Stimulated activated CD4-positive, alpha-beta T cell treated with anti-CD3 and anti-CD28 coated beads, TNF-alpha, amount 100 ng/mL, for 24 hours (primary cell): Measurements from ENCODE around the gene FCRL6.

Experiments used
- DNase-seq, 3 experiments: peaks; one replicate each; pipeline ENCODE4 v3.0.0-alpha.2; 2020; ENCODE audit warnings: low read depth in 3 of 3

Gene FCRL6, protein sequence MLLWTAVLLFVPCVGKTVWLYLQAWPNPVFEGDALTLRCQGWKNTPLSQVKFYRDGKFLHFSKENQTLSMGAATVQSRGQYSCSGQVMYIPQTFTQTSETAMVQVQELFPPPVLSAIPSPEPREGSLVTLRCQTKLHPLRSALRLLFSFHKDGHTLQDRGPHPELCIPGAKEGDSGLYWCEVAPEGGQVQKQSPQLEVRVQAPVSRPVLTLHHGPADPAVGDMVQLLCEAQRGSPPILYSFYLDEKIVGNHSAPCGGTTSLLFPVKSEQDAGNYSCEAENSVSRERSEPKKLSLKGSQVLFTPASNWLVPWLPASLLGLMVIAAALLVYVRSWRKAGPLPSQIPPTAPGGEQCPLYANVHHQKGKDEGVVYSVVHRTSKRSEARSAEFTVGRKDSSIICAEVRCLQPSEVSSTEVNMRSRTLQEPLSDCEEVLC

DNA sequence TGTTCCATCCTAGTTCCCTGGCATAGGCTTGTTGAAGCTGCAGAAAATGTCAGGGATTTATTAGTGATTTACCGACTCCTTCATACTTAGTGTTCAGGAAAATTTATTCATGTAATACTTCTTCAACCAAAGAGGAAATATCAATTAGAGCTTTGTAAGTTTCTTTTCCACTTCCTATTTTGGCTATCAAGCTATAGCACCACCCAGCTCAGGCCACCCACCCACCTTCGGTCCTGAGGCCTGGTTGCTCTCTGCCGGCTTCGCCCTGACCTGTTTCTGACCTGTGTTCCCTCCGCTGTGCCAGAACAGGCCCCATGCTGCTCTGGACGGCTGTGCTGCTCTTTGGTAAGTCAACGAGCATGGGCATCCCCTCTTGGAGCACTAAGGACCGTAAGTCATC is at the start of gene FCRL6:
Gene FCRL6 (plus strand): TSS at position 250 of the 400 bp plus-strand sequence. CDS start 65 bp downstream, at position 315.
- no peak for DNase-seq

- DNase-seq: no peak
Measured at GRCh38 chr1:159753386-159753785, 48.8 kb upstream of the FCRL6 start.

DNA sequence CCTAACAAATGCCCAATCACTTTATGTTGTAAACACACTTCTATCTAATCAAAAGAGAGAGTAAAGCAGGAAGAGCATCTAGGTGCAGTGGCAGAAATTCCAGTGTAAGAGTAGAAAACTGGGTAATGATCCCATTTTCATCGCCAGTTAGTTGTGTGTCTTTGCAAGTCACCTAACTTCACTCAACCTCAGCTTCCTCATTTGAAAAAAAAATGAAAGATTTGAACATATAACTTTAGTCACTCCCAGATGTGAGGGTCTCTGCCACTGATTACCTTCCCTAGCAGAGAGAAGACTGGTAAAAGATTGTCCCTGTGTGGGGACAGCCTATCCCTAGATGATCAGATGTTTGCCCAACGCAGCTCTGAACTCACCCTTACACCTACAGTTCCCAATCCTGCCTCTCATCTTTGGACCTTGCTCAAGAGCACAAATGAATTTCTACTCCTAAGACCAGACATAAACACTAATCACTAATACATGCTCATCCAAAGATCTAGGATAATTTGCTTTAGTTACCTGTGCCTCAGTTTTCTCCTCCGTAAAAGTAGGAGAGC is 46.6 kb upstream of the FCRL6 start:
- no peak for DNase-seq

GRCh38 chr1:159756397-159756796 is 45.8 kb upstream of the FCRL6 start:
- no peak for DNase-seq

DNA sequence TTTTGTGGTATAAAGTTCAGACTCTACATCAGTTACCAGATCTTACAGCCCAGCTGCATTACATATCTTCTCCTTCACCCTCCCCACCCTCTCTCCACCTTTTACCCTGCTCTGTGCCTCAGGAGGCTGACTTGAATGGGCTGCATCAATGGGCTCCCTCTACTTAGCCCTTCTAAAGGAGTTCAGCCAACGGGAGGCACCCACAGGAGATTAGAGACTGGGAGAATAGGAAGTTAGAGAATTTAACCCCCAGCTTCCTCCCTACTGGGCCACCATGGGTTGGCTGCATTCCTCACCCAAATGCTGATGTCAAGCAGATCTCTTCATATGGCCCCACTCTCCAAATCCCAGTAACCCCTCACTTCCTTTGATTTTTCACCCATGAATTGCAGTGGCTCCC is 38.5 kb upstream of the FCRL6 start:
- no peak for DNase-seq

- no peak for DNase-seq
Measured at GRCh38 chr1:159765806-159766205, 36.4 kb upstream of the FCRL6 start.

- DNase-seq: no peak
Measured at GRCh38 chr1:159771127-159771895, 30.8 kb upstream of the FCRL6 start.

GRCh38 chr1:159774465-159774864 is 27.7 kb upstream of the FCRL6 start:
- DNase-seq: no peak

DNA sequence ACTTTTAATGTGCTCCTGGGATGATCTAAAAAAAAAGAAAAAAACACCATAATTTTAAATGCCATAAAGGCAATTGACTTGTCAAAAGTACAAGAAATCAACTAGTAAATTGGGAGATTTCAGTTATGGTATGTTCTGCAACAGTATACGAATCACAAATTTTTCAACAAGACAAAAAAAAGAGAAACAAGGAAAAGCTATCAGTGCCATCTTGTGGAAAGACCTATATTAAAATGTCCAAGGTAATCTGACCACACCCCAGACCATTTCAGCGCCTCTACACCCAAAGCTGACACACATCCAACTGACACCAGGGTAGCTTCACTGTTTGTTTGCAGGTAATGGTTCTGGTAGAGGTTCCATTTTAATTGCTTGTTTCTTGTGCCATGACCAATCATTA is 26.4 kb upstream of the FCRL6 start:
- DNase-seq: no peak

- no peak for DNase-seq
Measured at GRCh38 chr1:159778266-159778665, 23.9 kb upstream of the FCRL6 start.

- no peak for DNase-seq
Measured at GRCh38 chr1:159779403-159779851, 22.7 kb upstream of the FCRL6 start.

- peak; percentile 84 to 94 (median 88) for DNase-seq
Measured at GRCh38 chr1:159780583-159781582, 21.3 kb upstream of the FCRL6 start, which contains the start of gene DUSP23. DUSP23 (plus strand) TSS chr1:159780962; CDS start chr1:159781101, 139 bp downstream.

- no peak for DNase-seq
Measured at GRCh38 chr1:159781992-159782391, 20.2 kb upstream of the FCRL6 start.

- DNase-seq: no peak
Measured at GRCh38 chr1:159783724-159784123, 18.4 kb upstream of the FCRL6 start.

GRCh38 chr1:159786465-159786864 is 15.7 kb upstream of the FCRL6 start:
- no peak for DNase-seq

GRCh38 chr1:159786966-159787365 is 15.2 kb upstream of the FCRL6 start:
- no peak for DNase-seq

DNA sequence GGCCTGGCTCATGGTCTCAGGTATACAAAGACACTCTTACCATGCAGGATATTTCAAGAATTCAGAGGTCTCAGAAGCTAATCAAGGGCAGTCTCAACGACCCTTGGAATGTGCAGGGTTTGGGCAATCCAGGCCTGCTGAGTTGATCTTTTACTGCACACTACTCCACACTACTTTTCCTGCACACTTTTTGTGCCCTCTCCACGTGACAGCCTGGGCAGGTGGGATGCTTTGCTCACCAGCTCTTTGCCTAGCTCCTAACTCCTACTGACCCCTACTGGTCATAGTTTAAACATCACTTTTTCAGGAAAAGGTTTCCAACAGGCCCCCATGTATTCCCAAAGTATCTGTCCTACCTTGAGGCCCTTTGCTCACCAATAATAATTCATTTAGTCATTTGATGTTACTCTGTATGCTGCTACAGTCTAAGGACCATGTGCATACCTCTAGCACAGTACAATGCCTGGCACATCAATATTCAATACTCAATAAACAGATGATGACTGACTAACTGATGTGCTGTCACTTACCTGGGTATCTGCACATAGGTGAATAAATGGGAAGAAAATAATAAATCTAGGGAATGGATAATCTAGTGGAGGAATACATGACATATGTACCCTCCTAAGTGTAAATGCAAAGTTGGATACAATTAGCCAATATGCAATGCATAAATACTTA is 11.8 kb upstream of the FCRL6 start:
- DNase-seq: no peak

DNA sequence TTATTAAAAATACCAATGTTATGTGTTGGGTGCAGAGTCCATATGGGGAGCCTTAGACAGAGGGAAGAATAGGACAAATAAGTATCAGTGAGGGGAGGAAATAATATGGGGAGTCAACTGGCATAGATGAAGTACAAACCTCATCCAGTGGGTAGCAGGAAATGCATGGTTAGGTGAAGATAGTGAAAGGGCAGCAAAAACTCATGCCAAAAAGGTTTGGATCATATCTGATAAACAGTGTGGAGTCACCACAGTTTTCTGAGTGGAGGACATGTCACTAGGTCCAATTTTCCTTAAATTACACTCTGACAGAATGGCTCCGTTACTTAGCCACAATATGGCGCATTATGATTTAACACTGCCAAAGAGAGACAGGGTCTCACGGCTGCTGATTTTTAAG is 11.1 kb upstream of the FCRL6 start:
- DNase-seq: no peak

GRCh38 chr1:159791461-159791860 is 10.7 kb upstream of the FCRL6 start:
- no peak for DNase-seq

DNA sequence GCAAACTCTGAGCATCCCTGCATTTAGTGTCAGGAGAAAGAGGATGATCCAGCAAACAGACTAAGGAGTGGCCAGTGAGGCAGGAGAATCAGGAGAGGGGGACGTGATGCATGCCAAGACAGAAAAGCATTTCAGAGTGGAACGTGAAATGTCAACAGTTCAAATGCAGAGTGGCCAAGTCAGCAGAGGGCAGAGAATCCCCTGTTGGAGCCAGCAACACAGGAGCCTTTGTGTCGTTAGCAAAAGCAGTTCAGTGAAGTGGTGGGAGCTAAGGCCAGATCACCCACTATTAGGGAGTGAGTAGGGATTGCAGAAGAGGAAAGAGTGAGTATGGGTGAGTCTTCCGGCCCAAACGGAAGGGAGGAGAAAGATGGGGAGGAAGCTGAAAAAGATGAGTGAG is 6.6 kb upstream of the FCRL6 start:
- no peak for DNase-seq

- peak in 2 of 3 experiments; percentile 12 to 19 for DNase-seq
Measured at GRCh38 chr1:159798893-159799292, 3.3 kb upstream of the FCRL6 start.
